Smooth muscle cell of bladder (primary cell): ENCODE results near the gene GCHFR. TPM values are rescaled to one million over a fixed set of nuclear protein-coding genes. Genes with fewer than 3 reads are reported as not detected.

ENCODE experiments used
- total RNA-seq: library from RNA; depleted of rRNA; stranded (reverse); fragments of >200 nt; gene quantifications from 2 replicates; pipeline ENCODE4 v1.2.3, GENCODE V29; 2014

The GCHFR gene
- 3.2 and 5.0 TPM in 2 replicates for total RNA-seq

GRCh38 chr15:40763801-40764628, at the start of gene GCHFR:
Gene GCHFR, plus strand, starts transcription at chr15:40764068. Its CDS starts 113 bp downstream, at chr15:40764181.

GRCh38 chr15:40754883-40755811, 8.7 kb upstream of the GCHFR start, which contains the start of gene RMDN3:
Gene RMDN3, minus strand, starts transcription at chr15:40755254. Its CDS starts 471 bp downstream, at chr15:40754783.

GRCh38 chr15:40769274-40770146, 5.6 kb downstream of the GCHFR start, which contains the start of gene C15orf62:
Gene C15orf62, plus strand, starts transcription at chr15:40769980. Its CDS starts 516 bp downstream, at chr15:40770496.

DNA sequence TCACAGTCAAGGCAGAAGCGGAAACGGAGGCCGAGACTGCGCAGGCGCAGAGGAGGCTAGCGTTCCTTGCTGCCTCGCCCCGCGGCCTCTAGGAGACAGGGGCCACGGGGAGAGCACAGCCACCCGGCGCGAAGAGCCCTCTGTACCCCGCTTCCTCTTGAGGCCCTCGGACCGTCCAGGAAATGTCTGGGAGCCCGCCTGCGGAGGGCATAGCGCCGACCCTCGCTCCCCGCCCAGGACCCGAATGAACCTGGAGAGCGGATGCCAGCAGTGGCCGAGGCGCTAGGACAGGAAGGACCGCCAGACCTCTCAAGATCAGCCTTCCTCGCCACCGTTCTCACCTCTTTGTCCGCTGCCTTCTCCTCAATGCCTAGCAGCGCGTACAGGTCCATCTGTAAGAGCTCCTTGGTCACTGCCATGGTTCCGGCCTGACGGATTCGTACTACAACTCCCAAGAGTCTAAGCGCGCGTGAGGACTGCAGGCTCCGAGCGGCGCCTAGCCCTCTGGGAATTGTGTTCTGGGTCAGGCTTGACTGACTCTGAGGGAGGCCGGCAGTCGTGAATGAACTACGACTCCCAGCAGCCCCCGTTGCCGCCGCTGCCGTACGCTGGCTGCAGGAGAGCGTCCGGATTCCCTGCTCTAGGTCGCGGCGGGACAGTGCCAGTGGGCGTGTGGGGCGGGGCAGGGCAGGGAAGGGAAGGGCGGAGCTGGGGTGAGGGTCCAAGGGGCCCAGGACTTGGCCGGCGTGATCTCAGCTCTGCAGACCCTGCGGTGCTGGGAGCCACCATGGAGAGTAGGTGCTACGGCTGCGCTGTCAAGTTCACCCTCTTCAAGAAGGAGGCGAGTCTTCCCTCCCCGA, 43.4 kb downstream of the GCHFR start, which contains the start of the genes DNAJC17 and ZFYVE19:
Gene DNAJC17 (minus strand): TSS at position 446 of the 860 bp plus-strand sequence. CDS start 27 bp downstream, at position 419.
Gene ZFYVE19 (plus strand): TSS at position 62 of the 860 bp plus-strand sequence. CDS start 501 bp downstream, at position 563.

Other genes with a start within 250 kb of the GCHFR start
- 10.1 and 15.8 TPM in 2 replicates for gene CCDC32, start 199.0 kb upstream of the GCHFR start, total RNA-seq
- 11.0 and 13.4 TPM in 2 replicates for gene RPUSD2, start 194.8 kb upstream of the GCHFR start, total RNA-seq
- gene KNL1, start 169.8 kb upstream of the GCHFR start, total RNA-seq: 1.3 and 1.7 TPM in 2 replicates
- 1.4 and 1.6 TPM in 2 replicates for gene RAD51, start 68.9 kb upstream of the GCHFR start, total RNA-seq
- gene RMDN3, start 8.8 kb upstream of the GCHFR start, total RNA-seq: 14.5 and 20.2 TPM in 2 replicates
- gene C15orf62, start 5.9 kb downstream of the GCHFR start, total RNA-seq: not detected in 2 replicates
- gene ZFYVE19, start 43.0 kb downstream of the GCHFR start, total RNA-seq: 17.0 and 20.1 TPM in 2 replicates
- 13.8 and 14.1 TPM in 2 replicates for gene DNAJC17, start 43.4 kb downstream of the GCHFR start, total RNA-seq
- not detected in 2 replicates for gene PPP1R14D, start 64.6 kb downstream of the GCHFR start, total RNA-seq
- gene SPINT1, start 80.0 kb downstream of the GCHFR start, total RNA-seq: 0.18 and 0.43 TPM in 2 replicates
- under 0.01 TPM in 1 of 2 replicates, not detected in the other for gene RHOV, start 110.2 kb downstream of the GCHFR start, total RNA-seq
- gene VPS18, start 130.4 kb downstream of the GCHFR start, total RNA-seq: 35.3 and 54.5 TPM in 2 replicates
- gene DLL4, start 165.3 kb downstream of the GCHFR start, total RNA-seq: 0.46 and 0.85 TPM in 2 replicates
- gene CHAC1, start 189.4 kb downstream of the GCHFR start, total RNA-seq: 17.5 and 40.8 TPM in 2 replicates